T-helper 1 cell treated with Interleukin-12 subunit alpha and Interleukin-12 subunit beta and Interleukin-4 antibody, amounts not matched to agents 30 ng/mL and 1 ng/mL, for 36 hours (primary cell): ENCODE data around the gene SEC11C. TPM values are rescaled to one million over a fixed set of nuclear protein-coding genes. Genes with fewer than 3 reads are reported as not detected.

Source experiments
- intact Hi-C: fragments of 100-400 bp; cut with micrococcal nuclease; formaldehyde crosslinking; loops from one replicate; pipeline ENCODE4 v1.15.1; 2024
- total RNA-seq: library from RNA; stranded (reverse); gene quantifications from 2 replicates; pipeline ENCODE4 v1.2.3, GENCODE V29; 2022

SEC11C gene
- 139 and 152 TPM in 2 replicates for total RNA-seq

DNA sequence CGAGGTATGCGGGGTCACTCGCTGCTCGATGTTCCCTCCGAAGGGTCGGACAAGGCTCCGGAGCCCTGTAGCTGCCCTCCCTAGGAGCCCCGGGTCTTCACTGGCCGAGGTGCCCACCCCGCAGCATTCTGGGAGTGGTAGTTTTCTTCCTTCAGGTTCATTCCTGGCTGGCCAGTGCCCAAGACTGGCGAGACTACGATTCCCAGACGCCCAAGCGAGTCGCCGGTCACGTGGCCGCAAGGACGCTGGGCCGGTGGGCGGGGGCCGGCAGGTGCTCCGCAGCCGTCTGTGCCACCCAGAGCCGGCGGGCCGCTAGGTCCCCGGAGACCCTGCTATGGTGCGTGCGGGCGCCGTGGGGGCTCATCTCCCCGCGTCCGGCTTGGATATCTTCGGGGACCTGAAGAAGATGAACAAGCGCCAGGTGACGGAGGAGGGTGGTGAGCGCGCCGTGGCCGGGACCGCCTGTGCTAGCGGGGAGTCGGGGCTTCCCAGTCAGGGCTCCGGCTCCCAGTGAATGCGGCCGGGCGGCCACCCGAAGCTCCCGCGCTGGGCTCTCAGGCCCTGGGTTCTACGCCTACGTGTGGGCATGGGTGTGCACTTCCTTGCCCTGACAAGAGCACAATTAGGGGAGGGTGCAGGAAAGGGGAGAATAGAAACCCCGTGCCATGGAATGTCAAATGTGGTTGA is at the start of gene SEC11C:
Gene SEC11C, plus strand, starts transcription at position 270 of the 687 bp plus-strand sequence. Its CDS starts 65 bp downstream, at position 335.
- intact Hi-C loops: loop anchor here (1.0 to 10.0 kb wide), 9 partner anchors 55 to 1305 kb away; partner anchors contain the start of genes LMAN1, MALT1, NEDD4L and PMAIP1

DNA sequence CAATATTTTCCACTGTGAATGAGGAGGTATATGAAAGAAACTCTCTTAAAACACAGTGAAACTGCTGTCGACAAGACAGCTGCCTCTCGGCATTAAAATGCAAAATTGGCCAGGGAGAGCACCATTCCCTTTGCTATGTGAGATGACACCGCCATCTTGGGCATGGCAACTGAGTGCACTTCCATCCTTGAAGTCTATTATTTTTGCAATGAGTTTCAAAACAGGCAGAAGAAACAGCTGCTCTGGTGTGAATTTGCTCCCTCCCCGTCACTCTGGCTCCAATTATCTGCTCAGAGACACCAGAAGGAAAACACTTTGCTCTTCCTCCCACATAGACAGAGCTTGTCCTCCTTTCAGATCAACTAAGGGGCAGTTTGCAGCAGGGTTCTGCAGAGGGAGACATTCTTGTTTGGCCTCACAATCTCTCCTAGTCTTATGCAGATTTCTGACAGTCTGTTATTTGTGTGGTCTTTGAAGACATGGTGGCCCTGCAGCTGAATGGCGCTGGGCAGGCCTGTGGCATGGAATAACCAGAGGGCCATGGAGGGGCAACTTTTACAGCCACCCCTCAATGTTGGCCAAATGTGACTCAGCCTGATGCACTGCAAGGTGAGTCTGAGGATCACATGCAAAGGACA is 48.6 kb upstream of the SEC11C start:
- intact Hi-C loops: no loop called here

DNA sequence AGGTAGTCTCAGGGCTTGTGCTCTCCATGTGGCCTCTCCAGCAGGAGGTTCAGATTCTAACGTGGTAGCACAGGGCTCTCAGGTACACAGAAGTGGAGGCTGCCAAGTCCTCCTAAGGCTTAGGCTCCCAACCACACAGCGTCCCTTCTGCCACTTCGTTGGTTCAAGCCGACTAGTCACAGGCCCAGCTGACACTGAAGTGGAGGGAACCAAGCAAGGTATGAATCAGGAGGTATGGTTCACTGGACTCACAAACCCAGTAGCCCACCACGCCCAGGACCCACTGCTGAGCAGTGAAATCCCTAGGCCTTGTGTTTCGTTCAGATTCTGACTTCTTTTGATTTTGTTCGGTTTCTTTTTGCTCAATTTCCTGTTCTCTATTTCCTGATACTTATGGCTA is 46.0 kb upstream of the SEC11C start:
- intact Hi-C loops: no loop called here

DNA sequence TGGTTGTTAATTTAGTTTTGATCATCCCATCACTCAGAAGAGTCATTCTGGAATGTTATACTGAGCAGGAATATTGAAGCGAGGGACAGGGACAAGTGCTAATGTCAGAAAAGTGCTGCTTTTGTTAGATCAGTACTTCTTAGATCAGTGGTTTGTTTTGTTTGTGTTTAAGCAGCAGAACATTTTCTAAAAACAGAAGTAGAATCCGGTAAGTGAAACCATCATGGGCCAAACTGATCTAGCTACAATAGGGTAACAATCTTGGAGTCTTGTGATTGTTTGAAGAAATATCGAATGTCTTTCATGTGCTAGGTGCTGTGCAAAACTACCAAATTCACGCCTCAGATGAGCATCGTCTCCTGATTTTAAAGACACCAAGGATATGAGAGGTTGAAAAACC is 45.1 kb upstream of the SEC11C start:
- intact Hi-C loops: no loop called here

DNA sequence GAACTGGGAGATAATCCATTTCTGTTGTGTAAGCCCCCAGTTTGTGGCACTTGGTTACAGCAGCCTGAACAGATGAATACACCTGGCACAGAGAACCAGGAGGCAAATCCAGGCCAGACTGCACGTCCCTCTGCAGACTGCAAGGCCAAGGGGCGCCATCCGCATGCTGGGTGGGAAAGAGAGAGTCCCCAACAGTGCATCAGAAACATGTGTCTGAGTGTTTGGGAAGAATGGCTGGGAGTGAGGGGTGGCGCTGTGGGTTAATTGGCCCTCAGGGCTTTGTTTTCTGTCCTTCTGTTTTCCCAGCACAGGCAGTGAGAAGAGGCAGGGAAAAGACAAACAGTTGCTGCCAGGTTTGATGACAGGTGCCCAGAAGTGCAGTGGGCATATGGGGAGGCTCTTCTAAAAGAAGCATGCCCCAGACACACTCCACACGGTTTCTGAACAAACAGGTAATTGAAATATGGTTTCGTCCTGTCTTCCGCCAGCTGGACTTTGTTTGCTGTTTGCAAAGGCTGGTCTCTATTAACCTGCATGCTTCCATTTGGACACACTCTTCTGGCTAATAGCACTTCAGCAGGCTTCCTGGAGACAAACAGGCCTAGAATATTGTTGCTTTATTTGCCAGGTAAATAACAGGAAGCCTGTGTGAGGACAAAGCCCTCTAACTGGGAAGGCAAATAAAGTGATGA is 43.4 kb upstream of the SEC11C start:
- intact Hi-C loops: no loop called here

DNA sequence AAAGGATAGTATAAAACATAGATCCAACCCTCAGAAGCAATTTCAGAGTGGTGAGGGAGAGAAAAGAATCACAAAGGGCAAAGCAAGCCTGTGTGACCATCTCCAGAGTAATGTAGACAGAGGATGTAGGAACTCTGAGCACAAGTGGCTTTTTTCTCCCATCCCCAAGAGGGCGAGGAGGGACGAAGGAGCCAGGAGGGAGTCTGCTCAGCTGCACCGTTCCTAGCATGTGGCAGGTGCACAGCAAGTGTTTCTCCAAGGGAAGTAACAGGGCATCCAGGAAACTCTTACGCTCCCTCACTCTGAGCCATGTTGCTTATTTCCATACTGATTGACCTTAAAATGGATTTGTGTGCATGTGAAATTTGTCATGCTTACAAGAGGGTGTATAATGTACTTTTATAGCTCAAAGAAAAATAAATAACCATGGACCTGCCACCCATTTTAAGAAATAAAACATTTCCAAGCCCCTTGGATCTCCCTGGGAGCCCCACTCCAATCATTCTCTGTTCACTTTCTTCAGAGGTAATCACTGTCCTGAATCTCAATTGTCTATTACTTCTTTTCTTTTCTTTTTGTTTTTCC is 37.8 kb upstream of the SEC11C start:
- intact Hi-C loops: no loop called here

DNA sequence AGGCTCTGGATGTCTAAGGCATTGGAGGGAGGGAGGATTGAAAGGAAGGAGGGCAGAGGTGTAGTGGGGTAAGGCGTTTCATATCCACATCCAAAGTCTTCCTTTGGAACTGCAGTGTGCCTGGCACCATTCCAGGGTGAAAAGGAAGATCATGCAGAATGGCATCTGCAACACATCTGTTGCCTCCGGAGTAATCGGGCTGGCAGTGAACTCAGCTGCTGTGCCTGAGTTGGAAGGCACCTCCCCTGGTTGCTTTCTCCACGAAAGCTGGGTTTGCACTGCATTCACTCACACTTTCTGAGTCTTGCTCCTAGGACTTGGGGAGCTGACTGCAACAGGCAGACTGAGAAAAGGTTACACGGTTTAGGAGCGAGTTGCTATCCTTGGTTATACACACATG is 30.3 kb upstream of the SEC11C start:
- intact Hi-C loops: no loop called here

DNA sequence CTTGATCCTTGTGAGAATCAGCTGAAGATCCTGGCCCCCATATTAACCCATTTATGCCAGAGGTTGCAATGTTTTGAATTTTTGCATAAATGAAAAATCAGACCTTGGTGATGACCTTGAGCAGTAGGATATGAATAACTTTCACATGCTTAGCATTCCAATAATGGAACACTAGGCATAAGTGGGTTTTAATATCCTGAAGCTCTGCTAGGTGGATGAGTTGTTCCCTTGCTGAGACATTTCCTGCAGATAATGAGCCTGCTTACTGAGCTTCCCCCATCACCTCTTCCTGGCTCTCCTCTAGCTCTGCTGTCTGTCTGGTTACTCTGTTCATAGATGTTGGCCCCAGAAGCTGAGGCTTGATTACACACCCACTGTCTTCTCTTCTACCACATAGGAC is 25.5 kb upstream of the SEC11C start:
- intact Hi-C loops: no loop called here

DNA sequence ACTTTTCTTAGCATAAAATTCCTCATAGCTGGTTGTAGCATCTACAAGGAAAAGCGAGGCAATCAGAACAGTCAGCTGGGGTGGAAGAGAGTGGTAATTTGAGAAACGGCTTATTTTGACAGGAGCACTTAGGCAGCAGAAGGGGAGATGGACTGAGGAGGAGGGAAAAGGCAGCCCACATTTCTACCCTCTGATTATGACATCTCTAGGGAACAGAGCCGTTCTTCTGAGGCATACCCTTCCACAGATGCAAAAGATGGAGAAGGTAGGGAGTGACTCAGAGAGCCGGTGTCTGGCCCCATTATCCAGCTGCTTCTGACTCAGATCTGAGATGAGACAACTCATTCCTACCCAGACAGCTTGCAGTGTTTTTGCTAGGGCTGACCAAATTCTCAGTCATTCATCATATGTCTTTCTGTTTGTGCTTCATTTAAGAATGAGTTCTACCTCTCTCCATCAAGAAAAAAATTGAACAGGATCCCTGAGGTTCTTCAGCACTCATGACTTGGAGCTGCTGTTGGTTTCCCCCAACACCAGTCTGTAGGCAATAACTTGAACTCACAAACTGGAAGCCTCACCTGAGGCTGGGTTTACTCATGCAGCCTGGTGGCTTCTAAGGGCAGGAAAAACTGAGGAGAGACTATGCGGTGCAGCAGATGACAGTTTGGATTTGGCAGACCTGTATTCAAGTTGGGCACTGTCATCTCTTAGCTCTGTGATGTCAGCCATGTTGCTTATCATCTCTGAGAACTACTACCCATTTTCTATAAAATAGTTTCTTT is 15.9 kb upstream of the SEC11C start:
- intact Hi-C loops: no loop called here

DNA sequence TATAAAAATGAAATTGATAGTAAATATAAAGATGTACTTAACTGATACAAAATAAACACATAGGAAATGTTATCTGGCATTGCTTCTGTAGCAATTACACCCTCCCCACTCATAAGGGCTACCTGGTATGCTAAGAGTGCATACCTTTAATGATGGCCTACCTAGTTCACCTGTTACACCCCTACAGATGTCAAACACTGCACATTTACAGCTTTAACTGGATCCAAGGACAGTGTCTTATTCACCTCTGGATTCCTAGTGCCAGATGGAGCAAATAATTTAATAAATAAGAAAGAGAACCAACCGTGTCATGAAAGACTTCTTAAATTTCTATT is 15.3 kb upstream of the SEC11C start:
- intact Hi-C loops: no loop called here

DNA sequence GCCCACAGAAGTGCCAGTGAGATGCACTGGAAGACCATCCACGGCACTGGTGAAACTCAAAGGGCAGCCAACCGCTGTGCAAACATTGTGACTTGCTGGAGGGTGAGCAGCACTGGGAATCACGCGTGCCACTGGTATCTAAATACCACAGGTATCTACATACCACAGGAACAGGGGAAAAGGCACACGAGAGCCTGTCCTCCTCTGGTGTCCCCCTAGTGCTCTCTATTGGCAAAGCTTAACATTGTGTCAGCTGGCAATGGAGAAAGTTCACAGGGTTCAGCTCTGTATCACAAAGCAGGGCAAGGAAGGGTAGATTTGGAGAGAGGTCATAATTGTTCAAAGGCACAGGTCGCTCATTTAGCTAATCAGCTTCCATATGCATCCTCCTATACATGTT is 12.6 kb upstream of the SEC11C start:
- intact Hi-C loops: no loop called here

DNA sequence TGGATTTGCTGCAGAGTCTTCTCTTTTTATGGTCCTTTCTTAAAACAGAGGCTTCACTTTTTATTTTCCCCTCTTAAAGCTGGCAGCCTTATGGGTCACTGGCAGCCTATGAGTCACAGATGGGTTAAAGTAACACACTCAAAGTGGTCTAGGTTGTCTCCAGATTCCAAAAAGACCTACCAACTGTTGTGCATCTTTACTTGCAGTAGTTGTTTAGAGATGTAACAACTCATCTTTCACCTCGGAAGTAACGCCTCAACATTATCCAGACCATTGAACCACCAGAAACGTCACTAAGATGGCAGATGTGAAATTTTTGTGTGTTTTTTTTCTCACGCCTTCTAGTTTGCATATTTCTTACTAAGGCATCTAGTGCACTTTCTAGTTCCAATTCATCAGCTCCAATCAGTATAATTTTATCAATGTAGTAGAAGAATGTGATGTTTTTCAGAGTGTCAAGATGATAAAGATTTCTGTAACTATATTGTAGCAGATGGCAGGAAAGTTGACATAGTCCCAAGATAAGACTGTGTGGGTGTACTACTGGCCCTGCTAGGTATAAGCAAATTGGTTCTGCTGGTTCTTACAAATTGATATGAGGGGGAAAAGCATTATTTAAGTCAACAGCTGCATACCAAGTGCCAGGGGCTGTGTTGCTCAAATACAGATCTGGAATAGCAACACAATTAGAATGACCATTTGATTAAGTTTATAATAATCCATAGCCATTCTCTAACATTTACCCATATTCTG is 9.6 kb upstream of the SEC11C start:
- intact Hi-C loops: loop anchor here (10.0 kb wide), 1 partner anchor 1085 kb away; the partner anchor contains the start of gene NEDD4L

DNA sequence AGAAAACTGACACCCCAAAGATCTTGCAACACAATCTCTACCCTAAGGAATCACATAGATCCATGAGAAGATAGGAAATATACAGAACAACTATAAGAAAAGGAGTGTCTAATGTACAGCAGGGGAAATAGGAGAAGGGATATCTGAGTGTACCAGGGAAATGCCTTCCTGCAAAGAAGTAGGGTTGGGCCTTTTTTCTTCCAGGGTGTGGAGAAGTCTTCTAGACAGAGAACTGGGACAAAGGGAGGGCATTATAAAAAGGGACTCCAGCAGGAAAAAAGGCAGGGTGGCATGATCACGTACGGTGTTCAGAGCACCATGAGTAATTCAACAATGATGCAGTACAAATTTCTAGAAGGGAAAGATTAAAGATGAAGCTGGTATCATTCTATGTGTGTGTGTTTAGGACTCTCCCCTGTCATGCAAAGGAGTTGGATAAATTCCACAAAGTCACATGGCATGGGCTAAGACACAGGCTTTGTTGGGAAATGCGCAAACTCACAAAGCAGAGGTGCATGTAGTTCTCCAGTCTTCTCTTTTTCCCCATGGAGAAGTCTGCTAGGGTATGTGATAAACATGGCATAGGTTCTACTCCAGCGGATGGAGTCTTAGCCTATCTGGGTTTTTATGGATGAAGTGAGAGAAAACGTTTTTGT is 6.7 kb upstream of the SEC11C start:
- intact Hi-C loops: loop anchor here (10.0 kb wide), 1 partner anchor 1088 kb away; the partner anchor contains the start of gene NEDD4L

DNA sequence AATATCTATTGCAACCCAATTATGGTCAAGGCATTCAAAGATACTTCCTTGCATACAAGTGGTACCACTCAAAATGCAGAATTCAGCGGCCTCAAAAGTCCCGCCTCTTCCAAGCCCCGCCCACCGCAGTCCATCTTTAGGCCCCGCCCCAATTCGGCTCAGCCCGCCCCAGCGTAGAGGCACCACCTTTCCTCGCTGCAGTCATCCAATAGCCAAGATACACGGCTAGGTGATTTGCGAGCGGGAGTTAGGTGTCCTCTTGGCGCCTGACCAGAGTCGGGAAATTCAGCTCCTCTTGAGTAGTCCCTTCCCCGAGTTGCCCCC is 431 bp upstream of the SEC11C start:
- intact Hi-C loops: loop anchor here (1.0 to 10.0 kb wide), 8 partner anchors 55 to 1094 kb away; partner anchors contain the start of genes LMAN1, MALT1, NEDD4L and PMAIP1

DNA sequence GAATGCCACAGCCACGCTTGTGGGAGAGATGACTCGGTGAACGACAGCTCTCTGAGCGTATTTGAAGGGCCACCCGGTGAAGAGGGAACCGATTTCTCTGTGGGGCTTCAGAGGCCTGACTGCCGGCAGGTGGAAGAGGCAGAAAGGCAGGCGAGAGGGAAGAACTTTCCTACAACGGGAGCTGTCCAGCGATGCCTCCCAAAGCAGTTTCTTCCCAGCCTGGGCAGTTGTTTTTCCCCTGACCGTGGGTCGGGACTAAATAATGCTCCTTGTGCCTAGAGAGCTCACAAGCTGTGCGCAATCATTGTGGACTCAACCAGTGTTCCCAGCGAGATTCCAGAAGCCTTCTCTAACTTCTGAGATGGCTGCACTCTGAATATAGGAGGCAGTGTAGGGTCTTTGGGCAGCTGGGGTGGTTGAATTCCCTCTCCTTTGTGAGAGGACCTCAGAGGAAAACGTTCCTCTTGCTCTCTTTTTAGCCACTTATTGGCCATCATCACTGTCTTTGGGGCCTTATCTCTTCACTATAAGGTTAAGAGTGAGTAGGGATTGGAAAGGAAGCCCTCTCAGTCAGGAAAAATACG is 710 bp downstream of the SEC11C start:
- intact Hi-C loops: loop anchor here (10.0 kb wide), 1 partner anchor 1306 kb away; no protein-coding TSS in a partner anchor

DNA sequence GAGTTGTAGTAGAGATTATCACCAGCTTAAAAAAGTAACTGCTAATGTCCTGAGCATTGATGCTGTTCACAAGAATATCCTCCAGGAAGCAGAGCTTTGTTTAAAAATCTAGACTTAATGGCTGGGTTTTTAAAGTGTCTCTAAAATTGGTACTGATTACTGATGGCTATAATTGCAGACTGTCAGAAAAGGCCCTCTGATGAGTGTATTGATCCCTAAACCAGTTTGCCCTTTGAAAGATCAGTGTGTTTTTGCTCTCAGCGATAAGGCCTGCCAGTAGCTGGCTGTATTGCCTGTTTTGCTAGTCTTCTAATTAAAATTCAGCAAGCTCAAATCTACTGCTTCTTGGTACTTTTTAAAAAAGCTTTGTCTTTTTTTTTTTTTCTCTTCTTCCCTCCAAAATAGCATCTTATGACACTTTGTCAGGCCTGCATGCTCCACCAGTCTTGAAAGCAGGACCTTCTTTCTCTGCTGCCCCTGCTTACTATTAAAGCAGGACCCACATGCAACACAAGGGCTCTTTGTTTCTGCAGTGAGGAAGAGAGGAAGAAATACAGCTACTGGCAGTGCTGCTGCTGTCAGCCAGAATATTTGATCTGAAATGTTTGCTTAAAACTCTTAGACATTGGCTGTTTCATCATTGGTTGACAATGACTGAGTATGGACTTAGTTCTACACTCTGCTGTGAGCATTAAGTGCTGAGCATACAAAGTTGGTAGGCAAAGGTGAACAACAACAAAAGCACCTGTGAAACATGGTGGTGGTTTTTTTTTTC is 1.8 kb downstream of the SEC11C start:
- intact Hi-C loops: loop anchor here (10.0 kb wide), 1 partner anchor 1307 kb away; no protein-coding TSS in a partner anchor

DNA sequence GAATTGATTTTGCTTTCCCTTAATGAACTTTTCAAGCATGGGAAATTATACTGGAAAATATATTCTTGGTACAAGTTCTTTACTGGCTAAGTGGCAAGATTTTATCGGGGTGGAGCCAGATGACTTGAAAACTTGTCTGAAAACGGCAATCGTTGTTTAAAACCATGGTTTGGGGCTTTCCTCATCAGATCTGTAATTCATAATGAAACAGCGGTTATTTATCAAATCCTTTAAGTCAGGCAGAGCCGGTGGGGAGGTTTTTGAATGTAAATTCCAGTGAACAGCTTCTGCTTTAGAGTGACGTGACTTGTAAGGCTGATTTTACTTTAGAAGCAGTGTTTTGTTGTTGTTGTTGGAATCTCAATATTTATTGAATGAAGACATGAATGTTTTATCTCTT is 2.6 kb downstream of the SEC11C start:
- intact Hi-C loops: loop anchor here (10.0 kb wide), 1 partner anchor 1307 kb away; no protein-coding TSS in a partner anchor

DNA sequence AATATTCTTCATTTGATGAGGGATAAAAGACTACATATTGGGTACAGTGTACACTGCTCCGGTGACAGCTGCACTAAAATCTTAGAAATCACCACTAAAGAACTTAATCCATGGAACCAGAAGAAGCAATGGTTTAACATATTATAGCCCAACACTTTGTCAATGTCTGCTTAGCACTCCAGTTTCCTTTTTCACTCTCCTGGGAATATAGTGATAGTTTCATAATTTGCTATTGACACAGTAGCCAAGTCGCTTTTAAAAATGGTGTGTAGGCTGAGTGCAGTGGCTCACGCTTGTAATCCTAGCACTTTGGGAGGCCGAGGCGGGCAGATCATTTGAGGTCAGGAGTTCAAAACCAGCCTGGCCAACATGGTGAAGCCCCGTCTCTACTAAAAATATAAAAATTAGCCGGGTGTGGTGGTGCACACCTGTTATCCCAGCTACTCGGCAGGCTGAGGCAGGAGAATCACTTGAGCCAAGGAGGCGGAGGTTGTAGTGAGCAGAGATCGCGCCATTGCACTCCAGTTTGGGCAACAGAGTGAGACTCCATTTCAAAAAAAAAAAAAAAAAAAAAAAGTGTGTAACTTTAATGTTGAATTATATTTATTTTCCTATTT is 3.2 kb downstream of the SEC11C start:
- intact Hi-C loops: loop anchor here (10.0 kb wide), 1 partner anchor 1308 kb away; no protein-coding TSS in a partner anchor
